ENCODE results near the gene RMND5A. TPM values are rescaled to one million over a fixed set of nuclear protein-coding genes. Genes with fewer than 3 reads are reported as not detected.
A peak's percentile ranks its signal among the peaks of the same experiment; 100 is the strongest.

The RMND5A gene
- total RNA-seq, 1 experiment from 2014 or later: 59.9 TPM

GRCh38 chr2:86769838-86770237 is 49.7 kb downstream of the RMND5A start:
- Mint-ChIP-seq H3K4me3 (ENCODE audit: unreplicated experiment) (no peak overlapping the region), H3K4me1 (ENCODE audit: low read depth, unreplicated experiment) (no peaks in the 10 kb centered on the region), H3K9me3 (ENCODE audit: unreplicated experiment) (no peaks in the 10 kb centered on the region), H3K27ac (ENCODE audit: unreplicated experiment) (no peak overlapping the region), H3K27me3 (ENCODE audit: insufficient read depth, unreplicated experiment) (no peaks in the 10 kb centered on the region), H3K36me3 (ENCODE audit: insufficient read depth, unreplicated experiment) (peaks cover 61% of the 10 kb centered on the region)
- no TSS peak for BruUV-seq (replicated peaks)
- H3K4me1 ChIP-seq: no peaks in the 10 kb centered on the region
- H3K36me3 ChIP-seq (ENCODE audit: control insufficient read depth, insufficient read depth, low read length): peaks cover 3% of the 10 kb centered on the region
- TF ChIP-seq CTCF (IDR thresholded peaks at IDR 0.05; ENCODE audit: insufficient read depth in 1 of 2, low read depth in 1 of 2, low read length in 1 of 2, severe bottlenecking in 1 of 2, unreplicated experiment in 1 of 2): no peak
- ChIA-PET POLR2A (no interaction called here), CTCF (no interaction called here)
- no peaks in the 10 kb centered on the region for H3K9me3 ChIP-seq
- H3K27me3 ChIP-seq (replicated peaks; ENCODE audit: control insufficient read depth, insufficient read depth, low read length): no peaks in the 10 kb centered on the region
- intact Hi-C loops (cut with micrococcal nuclease; ENCODE audit: unreplicated experiment): loop anchor here (10.0 kb wide), 1 partner anchor 245 kb away; no protein-coding TSS in a partner anchor
- no peak overlapping the region for H3K4me3 ChIP-seq (ENCODE audit: low read depth, low read length)
- DNase-seq: no peak

GRCh38 chr2:86770816-86771301 is 50.8 kb downstream of the RMND5A start:
- H3K9me3 ChIP-seq: no peaks in the 10 kb centered on the region
- ChIA-PET CTCF (no interaction called here), POLR2A (no interaction called here)
- no peak for DNase-seq
- H3K4me3 Mint-ChIP-seq (ENCODE audit: unreplicated experiment): no peak overlapping the region
- H3K27me3 ChIP-seq (replicated peaks; ENCODE audit: control insufficient read depth, insufficient read depth, low read length): no peaks in the 10 kb centered on the region
- no peak overlapping the region for H3K4me3 ChIP-seq (ENCODE audit: low read depth, low read length)
- H3K4me1 Mint-ChIP-seq (ENCODE audit: low read depth, unreplicated experiment): no peaks in the 10 kb centered on the region
- H3K4me1 ChIP-seq: no peaks in the 10 kb centered on the region
- intact Hi-C loops (cut with micrococcal nuclease; ENCODE audit: unreplicated experiment): no loop called here
- H3K27ac Mint-ChIP-seq (ENCODE audit: unreplicated experiment): no peak overlapping the region
- no peaks in the 10 kb centered on the region for H3K9me3 Mint-ChIP-seq (ENCODE audit: unreplicated experiment)
- TF ChIP-seq CTCF (IDR thresholded peaks at IDR 0.05; ENCODE audit: insufficient read depth in 1 of 2, low read depth in 1 of 2, low read length in 1 of 2, severe bottlenecking in 1 of 2, unreplicated experiment in 1 of 2): peak in 1 of 2 experiments; percentile 13
- H3K27me3 Mint-ChIP-seq (ENCODE audit: insufficient read depth, unreplicated experiment): no peaks in the 10 kb centered on the region
- H3K36me3 Mint-ChIP-seq (ENCODE audit: insufficient read depth, unreplicated experiment): peaks cover 63% of the 10 kb centered on the region
- BruUV-seq (replicated peaks): no TSS peak
- no peaks in the 10 kb centered on the region; the same call in none of the 2 replicates for H3K36me3 ChIP-seq (ENCODE audit: control insufficient read depth, insufficient read depth, low read length)

GRCh38 chr2:86772611-86773010 is 52.5 kb downstream of the RMND5A start:
- TF ChIP-seq CTCF (IDR thresholded peaks at IDR 0.05; ENCODE audit: insufficient read depth in 1 of 2, low read depth in 1 of 2, low read length in 1 of 2, severe bottlenecking in 1 of 2, unreplicated experiment in 1 of 2): no peak
- no peaks in the 10 kb centered on the region for H3K4me1 Mint-ChIP-seq (ENCODE audit: low read depth, unreplicated experiment)
- CTCF ChIA-PET: interaction anchor here (0.5 kb wide), 1 partner anchor 376 kb away, joined by 3 read pairs; no protein-coding TSS in a partner anchor
- POLR2A ChIA-PET: interaction anchor here (0.7 kb wide), 1 partner anchor 109 kb away, joined by 3 read pairs; no protein-coding TSS in a partner anchor
- H3K9me3 ChIP-seq: no peaks in the 10 kb centered on the region
- intact Hi-C loops (cut with micrococcal nuclease; ENCODE audit: unreplicated experiment): no loop called here
- H3K36me3 ChIP-seq (ENCODE audit: control insufficient read depth, insufficient read depth, low read length): no peaks in the 10 kb centered on the region; the same call in none of the 2 replicates
- no peak overlapping the region for H3K4me3 Mint-ChIP-seq (ENCODE audit: unreplicated experiment)
- H3K27me3 Mint-ChIP-seq (ENCODE audit: insufficient read depth, unreplicated experiment): no peaks in the 10 kb centered on the region
- H3K27ac Mint-ChIP-seq (ENCODE audit: unreplicated experiment): no peak overlapping the region
- no peaks in the 10 kb centered on the region for H3K4me1 ChIP-seq
- peaks cover 51% of the 10 kb centered on the region for H3K36me3 Mint-ChIP-seq (ENCODE audit: insufficient read depth, unreplicated experiment)
- no peaks in the 10 kb centered on the region for H3K27me3 ChIP-seq (replicated peaks; ENCODE audit: control insufficient read depth, insufficient read depth, low read length)
- no peak overlapping the region for H3K4me3 ChIP-seq (ENCODE audit: low read depth, low read length)
- H3K9me3 Mint-ChIP-seq (ENCODE audit: unreplicated experiment): no peaks in the 10 kb centered on the region
- no TSS peak for BruUV-seq (replicated peaks)
- no peak for DNase-seq

All from Caco-2 (cell line).